Measurements from ENCODE around the gene CNKSR3. TPM values are rescaled to one million over a fixed set of nuclear protein-coding genes. Genes with fewer than 3 reads are reported as not detected.

Gene CNKSR3
- total RNA-seq, 4 donors from 2014 or later, result 4.5 to 7.8 (median 7.0) TPM

DNA sequence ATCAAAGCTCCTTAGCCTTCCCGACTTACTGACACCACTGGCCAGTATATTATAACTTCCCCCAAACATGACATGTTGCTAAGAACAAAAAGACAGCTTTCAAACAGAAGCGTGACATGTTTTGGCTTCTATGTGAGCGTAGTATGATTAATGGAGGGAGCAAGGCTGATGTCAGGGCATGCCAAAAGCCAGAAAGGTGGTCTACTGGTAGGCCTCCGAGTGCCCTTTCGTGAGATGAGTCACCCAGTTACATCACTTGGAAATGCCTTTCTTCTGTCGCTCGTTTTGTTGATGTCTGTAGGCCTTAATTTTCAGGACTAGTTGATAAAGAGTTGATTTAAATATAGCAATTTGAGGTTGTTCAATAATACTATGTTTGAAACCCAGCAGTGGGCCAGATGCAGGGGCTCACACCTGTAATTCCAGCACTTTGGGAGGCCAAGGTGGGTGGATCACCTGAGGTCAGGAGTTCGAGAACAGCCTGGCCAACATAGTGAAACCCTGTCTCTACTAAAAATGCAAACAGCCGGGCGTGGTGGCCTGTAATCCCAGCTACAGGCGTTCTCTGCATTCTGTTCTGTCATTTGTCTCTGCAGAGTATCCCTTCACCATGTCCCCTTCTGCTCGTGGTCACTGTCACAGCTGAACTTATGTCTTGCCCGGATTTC is 53.3 kb downstream of the CNKSR3 start:
- Histone ChIP-seq H3K27me3 (no peaks in the 10 kb centered on the region), H3K4me3 (replicated peaks in 1 of 3) (no peak overlapping the region), H3K36me3 (no peaks in the 10 kb centered on the region), H3K4me1 (peaks cover 10 to 13% of the 10 kb centered on the region in 2 donors), H3K9me3 (no peaks in the 10 kb centered on the region), H3K27ac (peak overlapping the region in 1 of 3 donors; percentile 14)
- 89 to 95% methylated on average over 13 of the region's 13 CpGs for WGBS, 2 donors
- intact Hi-C loops (cut with DNase I), result no loop called here
- DNase-seq, result no peak
- TF ChIP-seq, protein P1, sequence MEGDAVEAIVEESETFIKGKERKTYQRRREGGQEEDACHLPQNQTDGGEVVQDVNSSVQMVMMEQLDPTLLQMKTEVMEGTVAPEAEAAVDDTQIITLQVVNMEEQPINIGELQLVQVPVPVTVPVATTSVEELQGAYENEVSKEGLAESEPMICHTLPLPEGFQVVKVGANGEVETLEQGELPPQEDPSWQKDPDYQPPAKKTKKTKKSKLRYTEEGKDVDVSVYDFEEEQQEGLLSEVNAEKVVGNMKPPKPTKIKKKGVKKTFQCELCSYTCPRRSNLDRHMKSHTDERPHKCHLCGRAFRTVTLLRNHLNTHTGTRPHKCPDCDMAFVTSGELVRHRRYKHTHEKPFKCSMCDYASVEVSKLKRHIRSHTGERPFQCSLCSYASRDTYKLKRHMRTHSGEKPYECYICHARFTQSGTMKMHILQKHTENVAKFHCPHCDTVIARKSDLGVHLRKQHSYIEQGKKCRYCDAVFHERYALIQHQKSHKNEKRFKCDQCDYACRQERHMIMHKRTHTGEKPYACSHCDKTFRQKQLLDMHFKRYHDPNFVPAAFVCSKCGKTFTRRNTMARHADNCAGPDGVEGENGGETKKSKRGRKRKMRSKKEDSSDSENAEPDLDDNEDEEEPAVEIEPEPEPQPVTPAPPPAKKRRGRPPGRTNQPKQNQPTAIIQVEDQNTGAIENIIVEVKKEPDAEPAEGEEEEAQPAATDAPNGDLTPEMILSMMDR (IDR thresholded peaks at IDR 0.05), result no peak
- no peak for TF ChIP-seq POLR2A (IDR thresholded peaks at IDR 0.05)

DNA sequence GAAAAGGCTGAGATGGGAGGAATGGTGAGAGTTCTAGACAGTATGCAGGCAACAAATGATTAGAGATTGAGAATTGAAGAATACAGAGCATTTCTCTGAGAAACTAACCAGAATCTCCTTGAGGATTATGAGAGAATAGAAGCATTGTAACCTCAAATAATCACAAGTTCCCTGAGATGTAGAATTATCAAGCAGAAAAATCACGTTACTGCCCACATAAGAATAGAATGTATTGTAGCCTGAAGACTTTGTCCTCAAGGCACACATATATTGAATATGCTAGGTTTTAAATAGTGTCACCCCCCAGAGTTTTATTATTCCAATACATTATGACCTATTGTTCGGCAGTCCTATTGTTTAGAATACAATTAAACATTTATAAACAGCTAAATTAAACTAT is 57.2 kb downstream of the CNKSR3 start:
- Histone ChIP-seq H3K36me3 (no peaks in the 10 kb centered on the region), H3K27me3 (no peaks in the 10 kb centered on the region), H3K9me3 (no peaks in the 10 kb centered on the region), H3K4me1 (peaks cover 6 to 11% of the 10 kb centered on the region in 2 donors), H3K4me3 (replicated peaks in 1 of 3) (no peak overlapping the region), H3K27ac (no peak overlapping the region)
- intact Hi-C loops (cut with DNase I), result no loop called here
- no peak for TF ChIP-seq POLR2A (IDR thresholded peaks at IDR 0.05)
- TF ChIP-seq, protein P1 (IDR thresholded peaks at IDR 0.05), result no peak
- no peak for DNase-seq
- 89 to 93% methylated on average over 2 of the region's 2 CpGs for WGBS, 2 donors

DNA sequence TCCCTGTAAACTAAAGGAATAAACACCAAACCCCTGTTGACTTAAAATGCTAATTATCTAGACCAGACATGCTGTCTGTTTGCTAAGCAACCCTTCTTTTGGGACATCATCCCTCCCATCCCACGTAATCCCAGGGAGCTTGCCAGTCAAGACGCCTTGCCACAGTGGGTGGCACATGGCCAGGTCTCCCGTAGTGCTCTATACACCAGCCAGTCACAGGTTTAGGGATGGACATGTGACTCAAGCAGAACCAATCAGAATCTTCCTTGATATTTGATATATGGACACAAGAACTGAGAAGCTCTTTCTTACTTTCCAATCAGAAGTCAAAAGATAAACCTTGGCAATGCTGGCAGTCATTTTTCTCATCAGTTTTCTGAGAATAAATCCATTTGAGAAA is 60.0 kb downstream of the CNKSR3 start:
- intact Hi-C loops (cut with DNase I), result no loop called here
- Histone ChIP-seq H3K36me3 (no peaks in the 10 kb centered on the region), H3K27ac (no peak overlapping the region), H3K9me3 (no peaks in the 10 kb centered on the region), H3K4me3 (replicated peaks in 1 of 3) (no peak overlapping the region), H3K27me3 (no peaks in the 10 kb centered on the region), H3K4me1 (no peaks in the 10 kb centered on the region)
- WGBS, 2 donors, result 85 to 94% methylated on average over 3 of the region's 3 CpGs
- TF ChIP-seq, protein P1 (IDR thresholded peaks at IDR 0.05), result no peak
- TF ChIP-seq POLR2A (IDR thresholded peaks at IDR 0.05), result no peak
- DNase-seq, result no peak

DNA sequence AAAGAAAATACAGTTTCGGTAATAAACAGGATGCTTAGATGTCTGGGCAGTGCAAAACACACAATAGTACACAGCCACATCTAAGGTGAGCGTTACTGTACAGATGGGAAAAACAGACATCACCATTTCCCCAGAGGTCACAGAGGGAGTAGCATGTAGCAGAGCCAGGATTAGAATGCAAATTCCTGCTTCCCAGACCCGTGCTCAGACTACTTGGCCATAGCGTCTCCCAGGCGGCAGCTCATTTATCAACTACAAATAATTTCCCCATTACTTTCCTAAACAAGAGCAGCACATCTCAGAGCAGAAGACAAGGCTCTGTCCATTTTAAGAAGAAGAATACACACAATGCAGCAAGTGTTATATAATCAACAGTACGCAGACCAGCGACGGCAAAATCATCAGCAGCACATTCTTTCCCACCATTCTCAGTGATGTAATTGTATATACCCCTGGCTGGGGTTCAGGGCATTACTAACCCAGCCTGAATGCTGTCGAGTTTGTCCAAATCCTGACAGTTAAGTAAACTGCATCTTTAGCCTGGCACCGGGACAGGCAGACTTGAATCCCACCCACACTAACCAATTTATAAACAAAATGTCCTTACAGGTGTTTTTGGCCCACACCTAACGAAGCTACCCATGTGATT is 61.9 kb downstream of the CNKSR3 start:
- WGBS, 2 donors, result 58 to 75% methylated on average over 11 of the region's 11 CpGs
- H3K27ac ChIP-seq, result peak overlapping the region in 1 of 3 donors; percentile 39
- no peaks in the 10 kb centered on the region for H3K4me1 ChIP-seq
- no peak for DNase-seq
- H3K4me3 ChIP-seq (replicated peaks in 1 of 3), result no peak overlapping the region
- intact Hi-C loops (cut with DNase I), result no loop called here
- no peaks in the 10 kb centered on the region for H3K9me3 ChIP-seq
- no peaks in the 10 kb centered on the region for H3K27me3 ChIP-seq
- no peaks in the 10 kb centered on the region for H3K36me3 ChIP-seq
- TF ChIP-seq, protein P1 (IDR thresholded peaks at IDR 0.05), result no peak
- no peak for TF ChIP-seq POLR2A (IDR thresholded peaks at IDR 0.05)

DNA sequence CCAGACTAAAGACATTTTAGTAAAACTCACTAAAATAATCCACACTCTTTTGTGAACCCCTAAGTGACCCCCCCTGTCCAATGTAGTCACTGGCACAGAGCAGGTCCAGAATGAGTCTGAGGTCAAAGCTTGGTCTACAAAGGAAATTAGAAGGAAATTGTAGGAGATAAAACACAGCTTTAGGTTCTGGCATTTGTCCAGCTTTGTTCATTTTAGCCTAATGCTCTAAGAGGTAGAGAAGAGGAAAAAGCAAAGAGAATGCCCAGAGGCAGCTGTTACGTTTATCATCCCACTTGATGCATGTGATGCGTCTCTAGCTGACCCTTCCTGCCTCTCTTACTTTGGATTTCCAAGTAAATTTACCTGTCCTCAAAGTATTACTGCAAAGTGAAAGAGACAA is 62.5 kb downstream of the CNKSR3 start:
- H3K27ac ChIP-seq, result peak overlapping the region in 1 of 3 donors; percentile 24
- no peak overlapping the region for H3K4me3 ChIP-seq (replicated peaks in 1 of 3)
- intact Hi-C loops (cut with DNase I), result no loop called here
- no peaks in the 10 kb centered on the region for H3K9me3 ChIP-seq
- TF ChIP-seq, protein P1 (IDR thresholded peaks at IDR 0.05), result no peak
- TF ChIP-seq POLR2A (IDR thresholded peaks at IDR 0.05), result no peak
- no peak for DNase-seq
- H3K36me3 ChIP-seq, result no peaks in the 10 kb centered on the region
- H3K27me3 ChIP-seq, result no peaks in the 10 kb centered on the region
- no peaks in the 10 kb centered on the region for H3K4me1 ChIP-seq
- 60 to 85% methylated on average over 2 of the region's 2 CpGs for WGBS, 2 donors

Data from thyroid gland (tissue), 4 donors.